HG03108 (cell line): ENCODE measurements around the gene GNPTG.
"Not testable (repeated sequence)": the region's sequence is repeated elsewhere in the genome, so short reads cannot be mapped to it uniquely, and the experiment has no call there.

Experiments
- ATAC-seq: cut with Tn5 transposase; IDR thresholded peaks from one replicate; pipeline ENCODE4 v1.9.1; 2021; ENCODE audit warnings: moderate library complexity; ENCODE audit not compliant: unreplicated experiment

The GNPTG gene

GRCh38 chr16:1318268-1318545, 33.5 kb upstream of the GNPTG start:
- no peak for ATAC-seq

GRCh38 chr16:1319041-1319440, 32.7 kb upstream of the GNPTG start:
- no peak for ATAC-seq

GRCh38 chr16:1320097-1320496, 31.6 kb upstream of the GNPTG start:
- ATAC-seq: no peak

GRCh38 chr16:1320658-1321240, 31.0 kb upstream of the GNPTG start:
- ATAC-seq: no peak

- ATAC-seq: no peak
Measured at GRCh38 chr16:1322407-1322806, 29.3 kb upstream of the GNPTG start.

GRCh38 chr16:1323296-1324239, 28.2 kb upstream of the GNPTG start:
- no peak for ATAC-seq

GRCh38 chr16:1324286-1324826, 27.4 kb upstream of the GNPTG start:
- no peak for ATAC-seq

- no peak for ATAC-seq
Measured at GRCh38 chr16:1325261-1325660, 26.5 kb upstream of the GNPTG start.

GRCh38 chr16:1325673-1326371, 25.9 kb upstream of the GNPTG start:
- no peak for ATAC-seq

- ATAC-seq: no peak
Measured at GRCh38 chr16:1326391-1326790, 25.3 kb upstream of the GNPTG start.

GRCh38 chr16:1326946-1327618, 24.6 kb upstream of the GNPTG start:
- no peak for ATAC-seq

GRCh38 chr16:1327619-1327947, 24.1 kb upstream of the GNPTG start:
- ATAC-seq: no peak

GRCh38 chr16:1328136-1328535, 23.6 kb upstream of the GNPTG start:
- ATAC-seq: not testable (repeated sequence)

- not testable (repeated sequence) for ATAC-seq
Measured at GRCh38 chr16:1328961-1329360, 22.8 kb upstream of the GNPTG start.

- ATAC-seq: no peak
Measured at GRCh38 chr16:1330260-1330914, 21.3 kb upstream of the GNPTG start.

- no peak for ATAC-seq
Measured at GRCh38 chr16:1330931-1331711, 20.6 kb upstream of the GNPTG start.

GRCh38 chr16:1331712-1332617, 19.8 kb upstream of the GNPTG start:
- no peak for ATAC-seq

GRCh38 chr16:1332618-1333148, 19.0 kb upstream of the GNPTG start:
- ATAC-seq: no peak
